A673 (cell line): Measurements from ENCODE around the gene PSMA5.

ENCODE experiments used
- EZH2 ChIP-seq: fragments of 200-600 bp; sonication (generic); IDR thresholded peaks from 2 replicates; pipeline ENCODE4 v1.6.1; 2017; ENCODE audit warnings: borderline replicate concordance, low read depth, mild to moderate bottlenecking, mixed read lengths, antibody characterized with exemption, low read length; ENCODE audit not compliant: poor library complexity, severe bottlenecking
- TF ChIP-seq, protein P1 (sequence below): fragments of 300-800, 200-600 bp; sonication (generic); conservative IDR thresholded peaks from 2 replicates; pipeline ENCODE4 v1.5.1; 2017; ENCODE audit warnings: low read depth, mild to moderate bottlenecking, antibody characterized with exemption, low read length, moderate library complexity, mixed read lengths

DNA sequence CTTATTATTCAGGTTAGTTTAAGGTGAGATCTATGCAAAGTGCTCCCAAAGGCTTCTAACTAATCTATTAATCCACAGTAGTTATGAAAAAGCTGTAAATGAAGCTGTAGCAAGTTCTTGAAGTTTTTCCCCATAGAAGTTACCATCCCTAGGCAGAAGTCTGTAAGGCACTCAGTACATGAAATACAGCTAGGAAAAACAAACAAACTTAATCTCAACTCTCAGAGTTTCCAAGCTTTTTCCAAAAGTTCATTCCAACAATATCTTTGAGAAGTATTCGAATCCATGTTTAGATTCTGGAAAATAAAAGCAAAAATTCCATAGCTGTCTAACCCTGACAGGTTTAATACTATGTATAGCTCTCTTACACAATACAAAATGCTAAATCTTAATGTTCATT, 69.7 kb downstream of the PSMA5 start:
- TF ChIP-seq, protein P1, sequence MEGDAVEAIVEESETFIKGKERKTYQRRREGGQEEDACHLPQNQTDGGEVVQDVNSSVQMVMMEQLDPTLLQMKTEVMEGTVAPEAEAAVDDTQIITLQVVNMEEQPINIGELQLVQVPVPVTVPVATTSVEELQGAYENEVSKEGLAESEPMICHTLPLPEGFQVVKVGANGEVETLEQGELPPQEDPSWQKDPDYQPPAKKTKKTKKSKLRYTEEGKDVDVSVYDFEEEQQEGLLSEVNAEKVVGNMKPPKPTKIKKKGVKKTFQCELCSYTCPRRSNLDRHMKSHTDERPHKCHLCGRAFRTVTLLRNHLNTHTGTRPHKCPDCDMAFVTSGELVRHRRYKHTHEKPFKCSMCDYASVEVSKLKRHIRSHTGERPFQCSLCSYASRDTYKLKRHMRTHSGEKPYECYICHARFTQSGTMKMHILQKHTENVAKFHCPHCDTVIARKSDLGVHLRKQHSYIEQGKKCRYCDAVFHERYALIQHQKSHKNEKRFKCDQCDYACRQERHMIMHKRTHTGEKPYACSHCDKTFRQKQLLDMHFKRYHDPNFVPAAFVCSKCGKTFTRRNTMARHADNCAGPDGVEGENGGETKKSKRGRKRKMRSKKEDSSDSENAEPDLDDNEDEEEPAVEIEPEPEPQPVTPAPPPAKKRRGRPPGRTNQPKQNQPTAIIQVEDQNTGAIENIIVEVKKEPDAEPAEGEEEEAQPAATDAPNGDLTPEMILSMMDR, result no peak
- no peak for TF ChIP-seq EZH2
